Measurements from ENCODE around the gene CHCHD3. TPM values are rescaled to one million over a fixed set of nuclear protein-coding genes. Genes with fewer than 3 reads are reported as not detected.
A peak's percentile ranks its signal among the peaks of the same experiment; 100 is the strongest.

The CHCHD3 gene
- polyA plus RNA-seq (2014; cell fraction: cytosol; rRNA removed) = 143 and 158 TPM in 2 replicates
- 71.3 and 75.7 TPM in 2 replicates for polyA plus RNA-seq (2014; cell fraction: nucleus; rRNA removed)

- DNase-seq (ENCODE audit: low spot score) = peak; percentile 98
These were observed at the start of gene CHCHD3 for GRCh38 chr7:133081599-133082389. Gene CHCHD3 (minus strand): TSS chr7:133082090. CDS start chr7:133081937, 153 bp downstream.

- DNase-seq (ENCODE audit: low spot score) = no peak
These were observed 48.3 kb upstream of the CHCHD3 start for GRCh38 chr7:133130166-133130565.

DNA sequence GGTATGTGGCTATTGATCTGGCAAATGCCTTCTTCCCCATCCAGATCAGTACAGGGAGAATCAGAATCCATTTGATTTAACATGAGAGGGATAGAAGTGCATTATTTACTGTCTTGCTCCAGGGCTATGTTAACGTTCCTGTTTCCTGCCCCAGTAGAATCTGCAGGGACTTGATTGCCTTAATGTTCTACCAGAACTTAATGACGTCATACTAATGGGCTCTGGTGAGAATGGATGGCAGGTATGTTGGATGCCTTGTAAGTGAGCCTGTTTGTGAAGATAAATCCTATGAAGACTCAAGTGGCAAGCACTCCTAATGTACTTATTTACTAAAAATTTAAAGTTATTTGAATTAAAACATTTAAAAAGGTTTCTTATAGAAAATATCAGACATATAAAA is 44.5 kb upstream of the CHCHD3 start:
- DNase-seq (ENCODE audit: low spot score) = no peak

- no peak for DNase-seq (ENCODE audit: low spot score)
These were observed 43.1 kb upstream of the CHCHD3 start for GRCh38 chr7:133124974-133125373.

DNA sequence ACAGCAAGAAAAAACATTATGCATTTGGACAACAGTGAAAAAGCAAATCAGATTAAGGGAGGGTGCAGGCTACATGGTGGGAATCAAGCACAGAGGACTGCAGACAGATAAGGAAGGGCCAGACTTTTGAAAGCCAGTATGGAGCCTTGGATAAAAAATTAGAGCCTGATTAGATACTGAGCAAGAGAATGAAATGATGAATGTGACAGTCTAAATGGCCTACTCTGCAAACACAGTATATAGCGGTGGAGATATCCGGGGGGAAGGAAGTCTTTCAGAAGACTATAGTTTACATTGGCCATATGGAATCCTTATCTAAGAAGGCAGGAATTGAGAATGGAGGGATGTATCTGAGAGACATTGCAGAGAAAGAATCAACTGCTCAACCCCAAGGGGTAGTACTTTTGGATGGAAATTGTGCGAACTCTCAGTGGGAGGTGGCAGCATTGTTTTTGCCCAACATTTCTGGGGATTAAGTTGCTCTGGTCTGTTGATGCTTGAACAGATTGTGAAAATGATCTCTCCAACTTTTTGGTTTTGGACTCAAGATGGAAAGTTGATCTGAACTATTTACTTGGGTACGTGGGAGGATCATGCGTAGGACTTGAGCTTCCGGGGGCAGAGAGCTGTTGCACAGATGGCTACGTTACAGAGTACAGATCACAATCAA is 39.4 kb upstream of the CHCHD3 start:
- peak; percentile 74 for DNase-seq (ENCODE audit: low spot score)

DNA sequence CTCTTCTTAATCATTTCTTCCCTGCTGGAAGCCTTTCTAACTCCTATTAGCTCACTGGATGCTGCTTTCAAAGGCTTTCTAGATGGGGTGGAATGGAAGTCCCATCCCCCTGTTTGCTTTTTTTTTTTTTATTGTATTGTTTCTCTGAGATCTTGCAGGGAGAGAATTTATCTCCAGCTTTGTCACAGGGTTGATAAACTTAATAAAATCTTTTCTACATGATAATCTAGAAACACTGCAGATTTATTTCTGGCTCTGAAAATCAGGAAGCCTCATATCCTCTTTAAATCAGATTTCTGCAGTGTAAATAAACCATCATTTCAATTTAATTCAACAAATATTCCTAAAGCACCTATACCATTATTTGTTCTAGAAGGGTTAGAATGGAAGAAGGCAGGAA is 37.2 kb upstream of the CHCHD3 start:
- DNase-seq (ENCODE audit: low spot score) = no peak

DNA sequence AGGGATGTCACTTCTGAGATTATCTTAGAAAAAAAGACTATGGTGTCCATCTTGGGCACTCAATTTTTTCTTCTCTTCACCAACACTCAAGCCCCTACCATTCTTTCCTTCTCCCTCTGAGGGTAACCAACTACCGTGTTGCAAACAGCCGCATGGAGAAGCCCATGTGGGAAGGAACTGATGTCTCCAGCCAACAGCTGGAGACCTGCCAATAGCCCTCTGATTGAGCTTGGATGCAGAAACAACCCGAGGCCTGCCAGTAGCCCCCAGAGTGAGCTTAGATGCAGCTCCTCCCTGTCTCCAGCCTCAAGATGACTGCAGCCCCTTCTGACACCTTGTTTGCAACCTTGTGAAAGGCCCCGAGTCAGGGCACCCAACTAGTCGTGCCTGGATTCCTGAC is 36.4 kb upstream of the CHCHD3 start:
- DNase-seq (ENCODE audit: low spot score) = no peak

DNA sequence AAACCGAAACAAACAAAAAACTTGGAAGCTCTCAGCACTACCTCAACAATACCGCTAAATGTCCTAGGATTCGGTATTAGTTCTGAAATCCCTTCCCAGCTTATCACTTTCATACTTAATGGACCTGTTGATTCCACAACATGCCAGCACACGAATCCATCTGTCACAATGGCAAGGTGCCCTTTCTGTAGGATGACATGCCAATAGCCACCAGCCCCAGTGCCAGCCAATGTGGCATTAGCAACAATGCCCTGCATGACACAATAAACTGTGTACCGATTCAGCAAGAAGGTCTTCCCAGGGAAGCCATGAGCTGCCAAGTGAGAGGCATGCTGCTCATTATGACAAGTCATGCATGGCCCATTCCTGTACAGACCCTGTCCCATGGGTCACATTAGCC is 35.6 kb upstream of the CHCHD3 start:
- DNase-seq (ENCODE audit: low spot score) = no peak

DNA sequence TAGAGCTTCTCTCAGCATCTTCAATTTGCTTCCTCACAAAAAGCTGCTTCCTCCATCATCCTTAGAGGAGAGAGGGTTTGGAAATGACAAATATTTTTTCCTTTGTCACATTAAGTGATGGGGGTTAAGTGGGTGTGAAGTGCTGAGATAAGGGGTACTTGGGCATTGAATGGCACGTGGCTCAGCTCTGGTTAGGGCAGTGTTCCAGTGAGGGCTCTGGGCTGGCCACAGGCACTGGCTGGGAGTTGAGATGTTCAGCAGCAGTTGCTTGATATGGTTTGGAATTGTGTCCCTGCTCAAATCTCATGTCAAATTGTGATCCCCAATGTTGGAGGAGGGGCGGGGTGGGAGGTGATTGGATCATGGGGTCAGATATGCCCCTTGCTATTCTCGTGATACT is 33.7 kb upstream of the CHCHD3 start:
- no peak for DNase-seq (ENCODE audit: low spot score)

DNA sequence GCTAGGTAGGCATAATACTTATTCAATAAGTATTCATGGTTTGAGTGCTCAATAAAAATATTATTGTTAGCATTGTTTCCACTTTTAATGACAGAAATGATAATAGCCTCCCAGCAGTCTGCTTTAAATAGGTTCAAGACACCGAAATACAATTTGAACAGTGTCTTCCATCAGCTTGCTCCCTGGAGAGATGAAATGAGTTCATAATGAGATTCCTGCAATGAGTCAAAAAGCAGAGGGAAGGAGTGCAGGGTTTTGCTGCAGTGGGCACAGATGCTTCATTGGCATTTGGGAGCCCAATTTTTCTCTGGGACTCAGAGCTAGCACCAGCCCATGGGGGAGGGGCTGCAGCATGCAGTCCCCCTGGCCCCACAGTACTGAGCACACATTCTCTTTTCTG is 32.6 kb upstream of the CHCHD3 start:
- DNase-seq (ENCODE audit: low spot score) = peak; percentile 37

GRCh38 chr7:133112976-133113375 is 31.1 kb upstream of the CHCHD3 start:
- no peak for DNase-seq (ENCODE audit: low spot score)

- no peak for DNase-seq (ENCODE audit: low spot score)
These were observed 30.4 kb upstream of the CHCHD3 start for GRCh38 chr7:133112335-133112734.

DNA sequence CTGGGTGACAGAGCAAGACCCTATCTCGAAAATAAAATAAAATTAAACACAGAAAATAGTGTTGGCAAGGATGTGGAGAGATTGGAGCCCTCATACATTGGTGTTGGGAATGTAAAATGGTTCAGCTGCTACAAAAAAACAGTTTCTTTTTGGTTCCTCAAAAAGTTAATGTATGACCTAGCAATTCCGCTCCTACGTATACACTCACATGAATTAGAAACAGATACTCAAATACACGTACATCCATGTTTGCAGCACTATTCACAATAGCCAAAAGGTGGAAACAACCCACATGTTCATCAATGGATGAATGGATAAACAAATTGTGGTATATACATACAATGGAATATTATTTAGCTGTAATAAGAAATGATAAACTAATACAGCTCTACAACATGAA is 28.4 kb upstream of the CHCHD3 start:
- DNase-seq (ENCODE audit: low spot score) = no peak

GRCh38 chr7:133109816-133110215 is 27.9 kb upstream of the CHCHD3 start:
- no peak for DNase-seq (ENCODE audit: low spot score)

DNA sequence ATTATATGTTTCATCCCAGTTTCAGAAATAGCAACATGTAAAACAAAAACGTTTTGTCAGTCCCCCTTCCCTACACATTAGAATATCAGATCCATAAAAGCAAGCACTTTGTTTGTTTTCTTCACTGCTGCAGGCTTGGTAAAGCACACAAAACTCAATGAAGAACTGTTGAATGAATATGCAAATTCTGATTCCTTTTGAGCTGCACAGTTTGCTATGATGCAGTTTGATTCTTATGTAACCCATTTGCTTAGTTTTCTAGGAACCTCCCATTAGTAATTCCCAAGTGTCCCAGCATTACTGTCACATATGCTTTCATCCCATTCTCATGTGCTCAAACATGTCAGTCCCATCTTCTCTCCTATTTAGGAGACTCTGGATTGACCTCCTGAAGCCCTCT is 26.1 kb upstream of the CHCHD3 start:
- no peak for DNase-seq (ENCODE audit: low spot score)

- no peak for DNase-seq (ENCODE audit: low spot score)
These were observed 20.6 kb upstream of the CHCHD3 start for GRCh38 chr7:133102276-133103060.

DNA sequence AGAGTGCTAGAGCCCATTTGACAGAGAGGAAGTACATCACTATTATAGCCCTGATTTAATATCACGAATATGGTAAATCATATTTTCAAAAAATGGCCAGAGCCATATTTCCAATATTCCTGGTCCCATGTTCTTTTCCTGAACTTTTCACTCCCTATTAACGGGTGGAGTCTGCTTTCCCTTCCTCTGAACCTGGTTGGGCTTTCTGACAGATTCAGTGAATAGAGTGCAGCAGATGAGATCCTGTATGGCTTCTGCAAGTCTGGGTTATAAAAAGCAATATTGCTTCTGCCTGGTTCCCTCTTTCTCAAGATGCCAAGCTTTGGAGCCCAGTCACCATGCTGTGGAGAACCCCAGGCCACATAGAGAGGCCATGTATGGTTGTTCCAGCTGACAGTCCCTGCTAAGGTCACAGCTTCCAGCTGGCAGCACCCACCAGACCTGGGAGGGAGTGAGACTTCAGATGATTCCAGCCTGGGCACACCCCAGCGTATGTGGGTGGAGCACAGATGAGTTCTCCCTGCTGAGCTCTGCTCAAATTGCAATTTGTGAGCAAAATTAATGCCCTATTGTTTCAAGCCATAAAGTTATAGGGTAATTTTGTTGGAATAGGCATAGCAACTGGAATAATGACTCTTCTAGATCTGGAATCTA is 17.9 kb upstream of the CHCHD3 start:
- no peak for DNase-seq (ENCODE audit: low spot score)

GRCh38 chr7:133095119-133095671 is 13.3 kb upstream of the CHCHD3 start:
- DNase-seq (ENCODE audit: low spot score) = no peak

DNA sequence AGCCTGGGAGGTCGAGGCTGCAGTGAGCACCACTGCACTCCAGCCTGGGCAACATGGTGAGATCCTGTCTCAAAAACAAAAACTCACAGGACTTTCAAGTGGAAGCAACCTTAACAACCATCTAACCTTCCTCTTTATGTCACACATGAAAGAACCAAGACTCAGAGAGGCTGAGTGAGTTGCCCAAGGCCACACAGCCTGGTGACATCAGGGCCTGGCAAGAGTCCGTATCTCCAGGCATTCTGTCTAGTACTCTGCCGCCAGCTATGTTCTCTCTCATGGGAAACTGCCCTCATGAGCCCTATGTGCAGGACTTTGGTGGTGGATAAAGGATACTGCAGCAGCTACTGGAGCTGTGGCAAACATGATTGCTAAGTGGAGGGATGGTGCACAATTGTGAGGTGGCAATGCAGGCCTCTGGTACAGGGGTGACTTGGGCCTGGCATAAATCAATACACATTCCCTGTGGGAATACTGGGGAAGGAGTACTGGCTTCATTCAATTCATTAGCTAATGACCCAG is 10.1 kb upstream of the CHCHD3 start:
- DNase-seq (ENCODE audit: low spot score) = no peak

DNA sequence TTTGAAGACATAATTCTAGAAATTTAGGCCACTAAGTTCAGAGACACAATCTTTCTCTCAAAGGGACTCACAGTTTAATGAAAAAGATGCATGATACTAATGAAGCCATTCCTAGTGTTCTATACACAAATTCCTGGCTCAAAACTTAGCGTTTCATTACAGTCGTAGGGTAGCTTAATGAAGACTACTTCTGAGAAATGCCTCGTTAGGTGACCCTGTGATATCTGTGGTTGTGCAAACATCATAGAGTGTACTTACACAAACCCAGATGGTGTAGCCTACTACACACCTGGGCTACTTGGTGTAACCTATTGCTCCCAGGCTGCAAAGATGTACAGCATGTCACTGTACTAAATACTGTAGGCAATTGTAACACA is 488 bp upstream of the CHCHD3 start:
- no peak for DNase-seq (ENCODE audit: low spot score)

DNA sequence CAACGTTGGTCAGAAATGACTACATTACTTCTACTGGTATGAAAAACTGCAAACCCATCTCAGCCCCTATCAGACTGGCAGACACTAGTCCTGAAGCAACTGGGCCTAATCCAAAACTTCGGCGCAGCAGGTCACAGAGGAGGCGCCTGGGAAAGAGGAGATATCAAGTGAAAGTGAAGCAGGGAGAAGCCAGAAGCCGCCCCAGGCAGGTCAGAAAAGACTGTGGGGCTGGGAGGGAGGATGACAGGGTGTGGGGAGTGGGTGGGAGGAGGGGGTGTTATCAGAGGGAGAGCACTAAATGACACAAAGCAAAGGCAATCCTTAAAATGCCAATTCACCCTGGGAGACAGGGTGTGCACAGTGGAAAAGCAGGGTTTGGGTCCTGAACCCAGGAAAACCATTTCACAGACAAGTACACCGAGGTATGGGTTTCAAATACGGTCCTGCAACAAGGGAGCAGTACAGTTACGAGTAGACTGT is 731 bp downstream of the CHCHD3 start:
- no peak for DNase-seq (ENCODE audit: low spot score)
